Fibroblast of lung (primary cell): ENCODE data around the gene CRHR1.

Source experiments
- CTCF ChIP-seq, 2 donors: IDR thresholded peaks in 1 of 2; conservative IDR thresholded peaks in 1 of 2; 1 replicate in 1 of 2; 2 replicates in 1 of 2; pipeline ENCODE4 v1.5.1; 2011 to 2012; ENCODE audit warnings: low read length in 2 of 2, control low read depth in 1 of 2, inconsistent platforms in 1 of 2, low read depth in 1 of 2, mild to moderate bottlenecking in 1 of 2
- EZH2 ChIP-seq: IDR thresholded peaks from 2 replicates; pipeline ENCODE4 v1.5.1; 2012; ENCODE audit warnings: low read length, control low read depth, mild to moderate bottlenecking; ENCODE audit errors: missing control alignments

GRCh38 chr17:45758544-45758943 is 25.6 kb upstream of the CRHR1 start:
- TF ChIP-seq CTCF (conservative IDR thresholded peaks at IDR 0.05 in 1 of 2, IDR thresholded peaks at IDR 0.05 in 1 of 2; ENCODE audit: low read depth in 1 of 2, low read length in 2 of 2) (no peak), EZH2 (no peak)
